Omental fat pad (tissue), 4 donors: ENCODE results near the gene CSMD2. TPM values are rescaled to one million over a fixed set of nuclear protein-coding genes. Genes with fewer than 3 reads are reported as not detected.

Source experiments
- ATAC-seq: fragments of 150-250 bp; one replicate; pipeline ENCODE4 v1.9.1; 2016; ENCODE audit warnings: mild to moderate bottlenecking, moderate library complexity; ENCODE audit not compliant: low FRiP score
- DNase-seq: peaks from one replicate; pipeline ENCODE4 v3.0.0-alpha.2; 2019; ENCODE audit warnings: low spot score
- total RNA-seq, 4 donors: library from RNA; depleted of rRNA; stranded (reverse); fragments of >200 nt; gene quantifications; one replicate each; pipeline ENCODE4 v1.1.0, GENCODE V29; 2016
- TF ChIP-seq, protein P1 (sequence below), 3 donors: fragments of 450-650 bp; IDR thresholded peaks; one replicate each; pipeline ENCODE4 v1.5.1; 2016 to 2017; ENCODE audit warnings: antibody characterized with exemption in 3 of 3, mild to moderate bottlenecking in 3 of 3, moderate library complexity in 2 of 3

Gene CSMD2
- total RNA-seq, 4 donors from 2014 or later: 0.19 to 3.8 (median 0.60) TPM; not detected in 1

DNA sequence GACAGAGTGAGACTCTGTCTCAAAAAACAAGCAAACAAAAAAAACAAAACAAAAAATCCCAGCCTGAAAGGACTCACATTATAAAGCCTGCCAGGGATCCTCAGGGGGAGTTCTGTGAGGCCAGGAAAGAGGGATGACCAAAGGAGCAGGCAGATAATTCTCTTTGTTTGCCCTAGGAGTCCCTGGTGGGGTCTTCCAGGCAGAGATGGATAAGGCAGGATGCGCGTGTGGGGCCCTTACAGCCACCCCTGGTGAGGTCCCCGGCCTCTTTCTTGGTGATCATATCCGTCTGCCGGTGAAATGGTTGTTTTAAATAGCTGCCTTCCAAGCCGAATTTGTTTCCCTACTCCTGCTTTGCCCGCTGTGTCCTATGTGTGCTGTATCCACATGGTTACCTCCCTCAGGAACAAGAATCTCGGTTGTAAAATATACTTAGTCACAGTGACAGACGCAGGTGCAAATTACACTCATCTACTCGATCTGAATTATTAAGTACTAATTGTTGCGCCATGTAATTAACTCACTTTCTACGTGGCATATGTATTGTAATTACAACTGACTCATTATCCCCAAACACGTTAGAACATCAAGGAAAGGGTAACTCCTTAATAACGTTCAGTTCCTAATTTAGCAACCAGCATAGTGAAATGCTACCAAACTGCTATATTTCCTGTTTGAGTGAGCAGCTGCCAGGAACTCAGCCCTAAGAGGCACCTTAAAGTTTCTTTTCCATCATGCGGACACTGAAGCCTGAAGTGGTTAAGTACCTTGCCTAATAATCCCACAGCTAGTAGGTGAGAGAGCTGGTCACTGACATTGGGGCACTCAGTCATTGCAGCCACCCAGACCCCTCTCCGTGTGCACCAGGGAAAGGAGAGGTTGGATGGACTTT, 586.2 kb downstream of the CSMD2 start:
- DNase-seq (no peak), ATAC-seq (no peak)
- TF ChIP-seq, protein P1, sequence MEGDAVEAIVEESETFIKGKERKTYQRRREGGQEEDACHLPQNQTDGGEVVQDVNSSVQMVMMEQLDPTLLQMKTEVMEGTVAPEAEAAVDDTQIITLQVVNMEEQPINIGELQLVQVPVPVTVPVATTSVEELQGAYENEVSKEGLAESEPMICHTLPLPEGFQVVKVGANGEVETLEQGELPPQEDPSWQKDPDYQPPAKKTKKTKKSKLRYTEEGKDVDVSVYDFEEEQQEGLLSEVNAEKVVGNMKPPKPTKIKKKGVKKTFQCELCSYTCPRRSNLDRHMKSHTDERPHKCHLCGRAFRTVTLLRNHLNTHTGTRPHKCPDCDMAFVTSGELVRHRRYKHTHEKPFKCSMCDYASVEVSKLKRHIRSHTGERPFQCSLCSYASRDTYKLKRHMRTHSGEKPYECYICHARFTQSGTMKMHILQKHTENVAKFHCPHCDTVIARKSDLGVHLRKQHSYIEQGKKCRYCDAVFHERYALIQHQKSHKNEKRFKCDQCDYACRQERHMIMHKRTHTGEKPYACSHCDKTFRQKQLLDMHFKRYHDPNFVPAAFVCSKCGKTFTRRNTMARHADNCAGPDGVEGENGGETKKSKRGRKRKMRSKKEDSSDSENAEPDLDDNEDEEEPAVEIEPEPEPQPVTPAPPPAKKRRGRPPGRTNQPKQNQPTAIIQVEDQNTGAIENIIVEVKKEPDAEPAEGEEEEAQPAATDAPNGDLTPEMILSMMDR (IDR thresholded peaks at IDR 0.05): no peak

DNA sequence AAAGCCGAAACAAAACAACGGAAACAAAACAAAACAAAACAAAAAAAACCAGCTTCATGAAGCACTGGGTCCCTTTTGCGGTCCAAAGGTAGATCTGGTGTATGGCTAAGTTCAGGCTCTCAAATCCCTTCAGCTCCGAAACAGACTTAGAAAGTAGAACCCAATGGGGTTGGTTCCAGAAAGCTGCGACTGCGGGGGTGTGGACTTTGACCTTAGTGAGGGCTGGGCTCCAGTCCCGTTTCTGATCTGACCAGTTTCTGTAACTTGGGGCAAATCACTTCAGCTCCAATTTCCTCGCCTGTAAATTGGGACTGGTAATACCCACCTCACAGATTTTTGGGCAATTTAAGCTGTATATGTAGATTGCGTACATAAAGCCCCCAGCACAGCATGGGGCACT, 587.4 kb downstream of the CSMD2 start:
- ATAC-seq: no peak
- TF ChIP-seq, protein P1 (IDR thresholded peaks at IDR 0.05): no peak
- DNase-seq: no peak

DNA sequence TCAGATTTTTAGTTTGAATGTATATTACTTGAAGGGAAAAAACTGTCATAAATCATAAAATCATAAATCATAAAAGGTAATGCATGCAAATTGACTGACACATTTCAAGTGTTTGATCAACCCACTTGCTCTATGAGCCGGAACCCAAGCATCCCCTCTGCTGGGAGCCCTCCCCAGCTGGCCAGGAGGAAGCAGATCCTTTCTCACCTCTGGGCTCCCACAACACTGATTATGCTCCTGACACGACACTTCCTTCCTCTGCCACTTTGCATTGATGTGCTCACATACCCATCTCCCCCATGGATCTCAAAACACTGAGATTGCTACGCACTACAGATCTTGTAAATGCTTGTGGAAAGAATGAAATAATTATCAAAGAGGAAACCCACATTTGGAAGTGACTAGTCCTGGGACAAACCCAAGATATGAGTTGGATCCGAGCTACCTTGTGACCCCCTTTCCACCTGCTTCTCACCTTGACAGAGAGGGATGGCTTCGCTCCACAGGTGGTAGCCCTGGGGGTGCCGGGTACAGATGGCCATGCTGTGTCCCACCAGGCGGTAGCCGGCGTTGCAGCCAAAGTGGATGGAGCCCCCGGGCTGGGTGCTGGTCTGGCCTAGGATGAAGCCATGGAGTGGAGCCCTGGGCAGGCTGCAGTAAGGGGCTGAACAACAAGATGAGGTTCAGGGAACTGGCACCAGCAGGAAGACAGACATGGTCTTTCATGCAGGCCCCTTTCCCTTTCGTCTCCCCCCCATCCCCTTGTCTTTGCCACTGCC, 588.0 kb downstream of the CSMD2 start:
- ATAC-seq (no peak), DNase-seq (no peak)
- TF ChIP-seq, protein P1 (IDR thresholded peaks at IDR 0.05): no peak

DNA sequence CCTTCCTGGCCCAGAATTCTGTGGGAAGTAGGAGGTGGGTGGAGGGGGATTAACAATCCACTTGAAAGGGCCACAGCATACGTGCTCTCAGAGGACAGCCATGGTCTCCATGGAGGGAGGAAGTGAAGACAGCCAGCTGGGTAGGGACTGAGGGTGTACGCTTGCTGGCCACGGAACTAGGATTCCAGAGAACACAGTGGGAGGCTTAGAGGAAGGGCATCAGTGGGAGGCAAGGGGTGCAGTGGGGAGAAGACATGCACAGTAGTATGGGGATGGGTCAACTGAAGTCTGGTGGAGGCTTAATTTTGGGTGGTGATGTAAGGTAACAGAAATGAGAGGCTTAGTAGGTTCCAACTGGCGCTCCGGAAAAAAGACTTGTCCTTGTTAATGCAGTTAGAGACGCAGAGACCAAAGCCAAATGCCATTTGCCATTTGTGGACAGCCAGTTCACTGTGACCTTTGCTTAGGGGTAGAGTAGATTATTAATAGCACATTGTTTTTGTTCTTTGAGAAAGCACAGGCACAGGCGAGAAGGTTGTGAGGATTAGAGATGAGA, 589.6 kb downstream of the CSMD2 start:
- TF ChIP-seq, protein P1 (IDR thresholded peaks at IDR 0.05): no peak
- no peak for DNase-seq
- ATAC-seq: no peak

DNA sequence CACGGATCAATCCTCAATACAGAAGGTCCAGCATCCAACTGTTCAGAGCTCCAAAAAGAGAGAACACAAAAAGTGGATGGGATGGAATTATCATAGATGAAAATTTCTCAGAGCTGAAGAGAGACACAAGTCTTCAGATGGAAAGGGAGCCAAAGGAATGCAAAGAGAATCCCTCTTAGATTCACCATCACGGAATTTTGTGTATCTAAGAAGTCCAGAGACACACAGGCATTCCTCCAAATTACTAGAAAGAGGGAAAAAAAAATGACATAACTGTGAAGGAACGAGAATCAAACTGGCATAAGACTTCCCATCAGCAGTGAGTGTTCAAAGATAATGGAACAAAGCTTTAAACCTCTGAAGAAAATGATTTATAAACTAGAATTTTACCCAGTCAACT, 591.4 kb downstream of the CSMD2 start:
- TF ChIP-seq, protein P1 (IDR thresholded peaks at IDR 0.05): no peak
- no peak for ATAC-seq
- DNase-seq: no peak

DNA sequence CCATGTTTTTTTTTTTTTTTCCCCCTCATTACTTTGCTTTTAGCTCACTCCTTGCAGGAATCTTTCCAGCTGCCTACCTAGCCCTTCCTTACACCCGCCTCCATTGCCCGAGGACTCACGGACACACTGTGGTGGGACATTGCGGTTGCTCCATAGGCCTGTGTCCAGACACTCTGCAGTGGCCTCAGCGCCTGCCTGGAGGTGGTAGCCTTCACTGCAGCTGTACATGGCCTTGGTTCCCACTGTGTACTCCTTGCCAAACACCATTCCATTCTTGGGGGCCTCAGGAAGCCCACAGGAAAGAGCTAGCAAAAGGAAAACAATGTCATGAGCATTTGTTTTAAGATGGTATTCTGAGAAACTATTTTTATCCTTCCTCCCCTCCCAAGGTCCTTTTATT, 592.6 kb downstream of the CSMD2 start:
- ATAC-seq (no peak), DNase-seq (no peak)
- TF ChIP-seq, protein P1 (IDR thresholded peaks at IDR 0.05): no peak
